HG02798 (cell line): ENCODE measurements around the gene ELK4.

ENCODE experiments used
- ATAC-seq: cut with Tn5 transposase; IDR thresholded peaks from one replicate; pipeline ENCODE4 v1.9.1; 2021; ENCODE audit warnings: mild to moderate bottlenecking; ENCODE audit not compliant: unreplicated experiment, poor library complexity

The ELK4 gene

GRCh38 chr1:205584732-205585131 lies 47.1 kb downstream of the ELK4 start:
- no peak for ATAC-seq

- no peak for ATAC-seq
Measured at GRCh38 chr1:205583461-205584130, 48.2 kb downstream of the ELK4 start.

- ATAC-seq, result no peak
Measured at GRCh38 chr1:205582471-205583291, 49.1 kb downstream of the ELK4 start.

GRCh38 chr1:205582046-205582445 lies 49.8 kb downstream of the ELK4 start:
- no peak for ATAC-seq

GRCh38 chr1:205581321-205581980 lies 50.4 kb downstream of the ELK4 start:
- no peak for ATAC-seq

GRCh38 chr1:205580923-205581180 lies 51.0 kb downstream of the ELK4 start:
- no peak for ATAC-seq

- ATAC-seq, result no peak
Measured at GRCh38 chr1:205580140-205580922, 51.5 kb downstream of the ELK4 start.

GRCh38 chr1:205579711-205580110 lies 52.1 kb downstream of the ELK4 start:
- ATAC-seq, result no peak

GRCh38 chr1:205578780-205579571 lies 52.8 kb downstream of the ELK4 start:
- no peak for ATAC-seq

- no peak for ATAC-seq
Measured at GRCh38 chr1:205577874-205578658, 53.7 kb downstream of the ELK4 start.

- no peak for ATAC-seq
Measured at GRCh38 chr1:205576805-205577761, 54.7 kb downstream of the ELK4 start.

- no peak for ATAC-seq
Measured at GRCh38 chr1:205576011-205576410, 55.8 kb downstream of the ELK4 start.

GRCh38 chr1:205575294-205575885 lies 56.4 kb downstream of the ELK4 start:
- no peak for ATAC-seq

- ATAC-seq, result no peak
Measured at GRCh38 chr1:205572421-205572820, 59.4 kb downstream of the ELK4 start.

GRCh38 chr1:205571747-205572146 lies 60.1 kb downstream of the ELK4 start:
- no peak for ATAC-seq

GRCh38 chr1:205570796-205571537 lies 60.8 kb downstream of the ELK4 start:
- ATAC-seq, result no peak

- ATAC-seq, result no peak
Measured at GRCh38 chr1:205570173-205570501, 61.7 kb downstream of the ELK4 start.
